OCI-LY3 (cell line): ENCODE data around the gene TOR4A.

Source experiments
- CTCF ChIP-seq: fragments of 200-600, 300-600 bp; sonication (generic); IDR thresholded peaks from 2 replicates; pipeline ENCODE4 v1.5.1; 2014; ENCODE audit warnings: antibody characterized with exemption, low read length, low read depth
- EZH2phosphoT487 ChIP-seq: fragments of 200-600 bp; shearing (Covaris generic); IDR thresholded peaks from 2 replicates; pipeline ENCODE4 v1.6.1; 2018; ENCODE audit warnings: antibody characterized with exemption, mixed run types, low read depth

GRCh38 chr9:137299203-137299565 is 21.7 kb downstream of the TOR4A start:
- peak; percentile 24 for TF ChIP-seq CTCF
- TF ChIP-seq EZH2phosphoT487: no peak
